ENCODE data around the gene FBXO36.
"Not testable (repeated sequence)": the region's sequence is repeated elsewhere in the genome, so short reads cannot be mapped to it uniquely, and the experiment has no call there.

The FBXO36 gene

GRCh38 chr2:229921892-229922448 is 333 bp upstream of the FBXO36 start, which contains the start of gene TRIP12:
Gene TRIP12 (minus strand): TSS chr2:229922009. CDS start chr2:229880079, 41,930 bp downstream.
- peak; percentile 97 to 99 for DNase-seq (ENCODE audit: low read depth in 2 of 2)
- H3K4me3 ChIP-seq (replicated peaks in 1 of 2; ENCODE audit: low read depth in 2 of 2, low read length in 2 of 2) = peak within 1 kb of the TSS; percentile 74 to 92
- no peak for TF ChIP-seq CTCF (IDR thresholded peaks at IDR 0.05; ENCODE audit: low read depth, low read length)

- H3K4me3 ChIP-seq (replicated peaks in 1 of 2; ENCODE audit: low read depth in 2 of 2, low read length in 2 of 2); DNase-seq (ENCODE audit: low read depth in 2 of 2): not testable (repeated sequence)
Measured at GRCh38 chr2:229924541-229924940, 2.2 kb downstream of the FBXO36 start.

- no peak for TF ChIP-seq CTCF (IDR thresholded peaks at IDR 0.05; ENCODE audit: low read depth, low read length)
- no peak overlapping the region for H3K4me3 ChIP-seq (replicated peaks in 1 of 2; ENCODE audit: low read depth in 2 of 2, low read length in 2 of 2)
- DNase-seq (ENCODE audit: low read depth in 2 of 2) = no peak
Measured at GRCh38 chr2:229925201-229925600, 2.9 kb downstream of the FBXO36 start.

- peak in 1 of 2 donors; percentile 59 for DNase-seq (ENCODE audit: low read depth in 2 of 2)
- no peak overlapping the region for H3K4me3 ChIP-seq (replicated peaks in 1 of 2; ENCODE audit: low read depth in 2 of 2, low read length in 2 of 2)
- TF ChIP-seq CTCF (IDR thresholded peaks at IDR 0.05; ENCODE audit: low read depth, low read length) = no peak
Measured at GRCh38 chr2:229927817-229928321, 5.6 kb downstream of the FBXO36 start.

GRCh38 chr2:229930656-229931055 is 8.4 kb downstream of the FBXO36 start:
- TF ChIP-seq CTCF (IDR thresholded peaks at IDR 0.05; ENCODE audit: low read depth, low read length) = no peak
- DNase-seq (ENCODE audit: low read depth in 2 of 2) = no peak
- no peak overlapping the region for H3K4me3 ChIP-seq (replicated peaks in 1 of 2; ENCODE audit: low read depth in 2 of 2, low read length in 2 of 2)

GRCh38 chr2:229931241-229931640 is 8.9 kb downstream of the FBXO36 start:
- H3K4me3 ChIP-seq (replicated peaks in 1 of 2; ENCODE audit: low read depth in 2 of 2, low read length in 2 of 2) = no peak overlapping the region
- no peak for TF ChIP-seq CTCF (IDR thresholded peaks at IDR 0.05; ENCODE audit: low read depth, low read length)
- DNase-seq (ENCODE audit: low read depth in 2 of 2) = no peak

GRCh38 chr2:229937537-229937936 is 15.2 kb downstream of the FBXO36 start:
- no peak overlapping the region for H3K4me3 ChIP-seq (replicated peaks in 1 of 2; ENCODE audit: low read depth in 2 of 2, low read length in 2 of 2)
- no peak for TF ChIP-seq CTCF (IDR thresholded peaks at IDR 0.05; ENCODE audit: low read depth, low read length)

More at GRCh38 chr2:229937537-229937936, 15.2 kb downstream of the FBXO36 start:
- no peak for DNase-seq (ENCODE audit: low read depth in 2 of 2)

Data from cardiac fibroblast (primary cell).